GM12878 (cell line): ENCODE results near the gene RHNO1. TPM values are rescaled to one million over a fixed set of nuclear protein-coding genes. Genes with fewer than 3 reads are reported as not detected.

ENCODE experiments used
- ATAC-seq: fragments of 200-7000 bp; cut with Tn5 transposase; 3 replicates; pipeline ENCODE4 v1.9.1; 2020; ENCODE audit warnings: mild to moderate bottlenecking, moderate library complexity
- BruUV-seq: library from RNA; stranded (reverse); fragments of 400-500 nt; replicated peaks from 2 replicates; lab custom pipeline; 2021; lab: Mats Ljungman, UMichigan
- CTCF ChIA-PET: fragments of 300-600 bp; sonication (Branson Sonifier 250); formaldehyde crosslinking; extraction: SDS; loops from one replicate; lab custom pipeline; 2021; ENCODE audit warnings: inconsistent platforms; lab: Yijun Ruan, JAX
- POLR2A ChIA-PET: fragments of 350-600 bp; formaldehyde crosslinking; extraction: SDS; loops from one replicate; lab custom pipeline; 2021; ENCODE audit warnings: inconsistent platforms; lab: Charles Lee
- RAD21 ChIA-PET: fragments of 300-600 bp; sonication (Branson Sonifier 250); formaldehyde crosslinking; loops from one replicate; lab custom pipeline; 2023; ENCODE audit warnings: antibody characterized with exemption; ENCODE audit not compliant: unreplicated experiment; lab: Charles Lee
- SMC1A ChIA-PET: fragments of 300-600 bp; sonication (Branson Sonifier 250); formaldehyde crosslinking; loops from one replicate; lab custom pipeline; 2023; ENCODE audit not compliant: unreplicated experiment, uncharacterized antibody; lab: Charles Lee
- DNase-seq: peaks from one replicate; pipeline ENCODE4 v3.0.0-alpha.2; 2011; ENCODE audit warnings: low read depth, low spot score
- FAIRE-seq: peaks from 3 replicates; lab custom pipeline; 2011; peaks lifted over from hg19 to GRCh38; lab: Jason Lieb, UNC
- H2AFZ ChIP-seq: 2 replicates; pipeline ENCODE4 v1.6.0; 2011; ENCODE audit warnings: low read depth, low read length, control low read depth; ENCODE audit not compliant: control insufficient read depth
- H3K27ac ChIP-seq: 2 replicates; pipeline ENCODE4 v1.5.1; 2011; ENCODE audit warnings: control low read depth; ENCODE audit not compliant: control insufficient read depth, insufficient read depth
- H3K27me3 ChIP-seq, 2 experiments: replicated peaks in 1 of 2; 2 replicates each; pipeline versions ENCODE4 v1.6.0 to v1.6.1; 2011; ENCODE audit warnings: low read length in 1 of 2; ENCODE audit not compliant: control insufficient read depth in 2 of 2, insufficient read depth in 2 of 2
- H3K36me3 ChIP-seq, 2 experiments: 2 replicates each; pipeline ENCODE4 v1.5.1; 2011; ENCODE audit warnings: low read length in 1 of 2; ENCODE audit not compliant: control insufficient read depth in 2 of 2, insufficient read depth in 2 of 2
- H3K4me1 ChIP-seq: 2 replicates; pipeline ENCODE4 v1.6.1; 2011; ENCODE audit warnings: mild to moderate bottlenecking, low read length, moderate library complexity, mixed read lengths; ENCODE audit not compliant: control insufficient read depth, insufficient read depth
- H3K4me2 ChIP-seq: 2 replicates; pipeline ENCODE4 v1.6.0; 2011; ENCODE audit warnings: control low read depth; ENCODE audit not compliant: control insufficient read depth, insufficient read depth
- H3K4me3 ChIP-seq: fragments of 200-600 bp; sonication (generic); 2 replicates; pipeline ENCODE4 v1.5.1; 2016
- H3K79me2 ChIP-seq: 2 replicates; pipeline ENCODE4 v1.6.0; 2011; ENCODE audit warnings: low read length; ENCODE audit not compliant: control insufficient read depth, insufficient read depth
- H3K9ac ChIP-seq: 2 replicates; pipeline ENCODE4 v1.8.0; 2011; ENCODE audit warnings: low read length, control low read depth, mixed read lengths; ENCODE audit not compliant: control insufficient read depth, insufficient read depth
- H3K9me3 ChIP-seq: replicated peaks from 3 replicates; pipeline ENCODE4 v1.5.1; 2011; ENCODE audit warnings: mild to moderate bottlenecking, low read length; ENCODE audit not compliant: control insufficient read depth, insufficient read depth
- H4K20me1 ChIP-seq: 2 replicates; pipeline ENCODE4 v1.6.0; 2011; ENCODE audit not compliant: control insufficient read depth, insufficient read depth
- CHD2 ChIP-seq: IDR thresholded peaks from 2 replicates; pipeline ENCODE4 v1.6.1; 2011; ENCODE audit warnings: low read depth, low read length, improper control_type of control experiment, borderline replicate concordance
- EED ChIP-seq: sonication (generic); IDR thresholded peaks from 2 replicates; pipeline ENCODE4 v1.6.1; 2016; ENCODE audit warnings: antibody characterized with exemption, low read depth
- GABPA ChIP-seq: IDR thresholded peaks from 2 replicates; pipeline ENCODE4 v1.6.1; 2014; ENCODE audit warnings: antibody characterized with exemption, low read depth, mild to moderate bottlenecking, inconsistent platforms
- IKZF2 ChIP-seq, 2 experiments: fragments of 450-650 bp; IDR thresholded peaks; 2 replicates each; pipeline ENCODE4 v1.6.1; 2017; ENCODE audit warnings: mild to moderate bottlenecking in 2 of 2, moderate library complexity in 2 of 2
- KLF5 ChIP-seq: fragments of 450-650 bp; IDR thresholded peaks from 2 replicates; pipeline ENCODE4 v1.6.1; 2014; ENCODE audit warnings: mild to moderate bottlenecking; ENCODE audit not compliant: partially characterized antibody
- MTA3 ChIP-seq: IDR thresholded peaks from 2 replicates; pipeline ENCODE4 v1.6.1; 2012; ENCODE audit warnings: low read length, inconsistent platforms, borderline replicate concordance
- NBN ChIP-seq: fragments of 450-650 bp; IDR thresholded peaks from 2 replicates; pipeline ENCODE4 v1.6.1; 2016
- PKNOX1 ChIP-seq: fragments of 450-650 bp; IDR thresholded peaks from 2 replicates; pipeline ENCODE4 v1.6.1; 2016; ENCODE audit warnings: mild to moderate bottlenecking
- SMARCA5 ChIP-seq: fragments of 450-650 bp; IDR thresholded peaks from 2 replicates; pipeline ENCODE4 v1.6.1; 2017; ENCODE audit warnings: mild to moderate bottlenecking
- SREBF2 ChIP-seq: IDR thresholded peaks from 2 replicates; pipeline ENCODE4 v1.6.1; 2012; ENCODE audit warnings: mild to moderate bottlenecking, low read length
- USF2 ChIP-seq: IDR thresholded peaks from 2 replicates; pipeline ENCODE4 v1.6.1; 2011; ENCODE audit warnings: low read depth, low read length, improper control_type of control experiment, borderline replicate concordance
- WGBS: methylation state at CpG from one replicate; pipeline ENCODE4 v1.1.6; 2016; ENCODE audit warnings: low lambda C conversion rate; ENCODE audit not compliant: insufficient replicate concordance, insufficient coverage; ENCODE audit errors: missing lambda C conversion rate; 5-methylcytosine and 5-hydroxymethylcytosine counted together
- in situ Hi-C: fragments of 300-500 bp; cut with MboI; formaldehyde crosslinking; loops from 9 replicates; pipeline ENCODE4 v1.14.3; 2018; ENCODE audit warnings: mixed read lengths
- intact Hi-C: fragments of 100-400 bp; cut with micrococcal nuclease; formaldehyde crosslinking; loops from one replicate; pipeline ENCODE4 v1.14.2; 2022; ENCODE audit not compliant: unreplicated experiment
- polyA plus RNA-seq, 11 experiments: library from polyadenylated mRNA; depleted of rRNA in 4 of 11; unstranded in 6 of 11; stranded (reverse) in 5 of 11; fragments of >200 nt; fragmentation: Nextera tagmentation in 4 of 11; fragmentation: Illumina TruSeq in 1 of 11; extraction: Ambion mirVana in 4 of 11; extraction: Trizol in 1 of 11; gene quantifications; 1 replicate in 1 of 11; 2 replicates in 10 of 11; pipeline versions ENCODE4 v1.2.1 to v1.2.3, GENCODE V29; 2011 to 2016; ENCODE audit warnings: inconsistent platforms in 2 of 11, missing spikeins in 2 of 11, low read depth in 1 of 11
- total RNA-seq, 4 experiments: library from RNA; depleted of rRNA in 3 of 4; stranded (reverse); fragments of >200 nt in 3 of 4; fragmentation: Illumina TruSeq in 1 of 4; extraction: Trizol in 1 of 4; gene quantifications; 2 replicates each; pipeline versions ENCODE4 v1.2.1 to v1.2.3, GENCODE V29; 2013 to 2021

Gene RHNO1
- total and polyA plus RNA-seq, 10 of the 15 experiments (the other 5 are each of a cell fraction or from before 2014, with no cell fraction given) = 27.9 to 91.6 (median 49.3) TPM

GRCh38 chr12:2922329-2922728 is 45.3 kb downstream of the RHNO1 start:
- TF ChIP-seq PKNOX1 = peak; percentile 56; the same call in 1 of the 2 replicates
- TF ChIP-seq MTA3 = no peak
- SMC1A ChIA-PET = no interaction called here
- intact Hi-C loops (no loop called here), in situ Hi-C loops (no loop called here)
- Histone ChIP-seq H3K9ac (no peak overlapping the region), H3K27me3 (no peaks in the 10 kb centered on the region), H3K4me3 (no peak overlapping the region), H3K27ac (no peak overlapping the region), H3K4me2 (no peak overlapping the region), H2AFZ (no peak overlapping the region), H3K9me3 (no peaks in the 10 kb centered on the region), H3K79me2 (no peaks in the 10 kb centered on the region), H3K36me3 (peaks cover 0 to 2% of the 10 kb centered on the region in 2 experiments; a peak in 1 of 4 replicates), H4K20me1 (no peaks in the 10 kb centered on the region), H3K4me1 (no peaks in the 10 kb centered on the region)
- RAD21 ChIA-PET = no interaction called here
- no peak for ATAC-seq
- WGBS = 100% methylated on average over 2 of the region's 2 CpGs
- POLR2A ChIA-PET = no interaction called here
- CTCF ChIA-PET = interaction anchor here (0.6 to 1.5 kb wide), 3 partner anchors 23 to 76 kb away, joined by 3 to 4 read pairs (median 3); no protein-coding TSS in a partner anchor
- DNase-seq = no peak
- no TSS peak for BruUV-seq
- no peak for FAIRE-seq

GRCh38 chr12:2923057-2923456 is 46.0 kb downstream of the RHNO1 start:
- RAD21 ChIA-PET = no interaction called here
- Histone ChIP-seq H3K27me3 (no peaks in the 10 kb centered on the region), H3K36me3 (peaks cover 0 to 2% of the 10 kb centered on the region in 2 experiments; a peak in 1 of 4 replicates), H2AFZ (no peak overlapping the region), H3K79me2 (no peaks in the 10 kb centered on the region), H3K9me3 (no peaks in the 10 kb centered on the region), H4K20me1 (no peaks in the 10 kb centered on the region), H3K27ac (no peak overlapping the region), H3K4me3 (no peak overlapping the region), H3K4me1 (no peaks in the 10 kb centered on the region), H3K4me2 (no peak overlapping the region), H3K9ac (no peak overlapping the region)
- BruUV-seq = no TSS peak
- WGBS = 88% methylated on average over 9 of the region's 9 CpGs
- DNase-seq = no peak
- SMC1A ChIA-PET = no interaction called here
- CTCF ChIA-PET = interaction anchor here (0.9 kb wide), 1 partner anchor 22 kb away, joined by 3 read pairs; no protein-coding TSS in a partner anchor
- intact Hi-C loops (no loop called here), in situ Hi-C loops (no loop called here)
- no peak for FAIRE-seq
- no peak for TF ChIP-seq KLF5
- TF ChIP-seq EED = no peak
- no peak for TF ChIP-seq CHD2
- TF ChIP-seq GABPA = no peak
- TF ChIP-seq SREBF2 = no peak
- TF ChIP-seq NBN = no peak
- no peak for TF ChIP-seq SMARCA5
- no peak for TF ChIP-seq IKZF2 (IDR thresholded peaks at IDR 0.05)
- no peak for TF ChIP-seq USF2
- ATAC-seq = no peak
- POLR2A ChIA-PET = interaction anchor here (0.6 kb wide), 1 partner anchor 969 kb away, joined by 7 read pairs; no protein-coding TSS in a partner anchor
